HUES6 (cell line): ENCODE measurements around the gene DEFB113.
"Not testable (repeated sequence)": the region's sequence is repeated elsewhere in the genome, so short reads cannot be mapped to it uniquely, and the experiment has no call there.

ENCODE experiments used
- H3K27ac ChIP-seq: 2 replicates; pipeline ENCODE4 v1.7.0; 2013; ENCODE audit warnings: low read depth, mild to moderate bottlenecking, low read length, inconsistent platforms
- H3K27me3 ChIP-seq: 2 replicates; pipeline ENCODE4 v1.6.1; 2013; ENCODE audit warnings: low read length; ENCODE audit not compliant: control insufficient read depth, insufficient read depth
- H3K36me3 ChIP-seq: 2 replicates; pipeline ENCODE4 v1.6.1; 2013; ENCODE audit warnings: low read length; ENCODE audit not compliant: control insufficient read depth, insufficient read depth
- H3K4me1 ChIP-seq: 2 replicates; pipeline ENCODE4 v1.6.1; 2013; ENCODE audit warnings: low read length; ENCODE audit not compliant: control insufficient read depth, insufficient read depth
- H3K4me3 ChIP-seq: 2 replicates; pipeline ENCODE4 v1.5.1; 2013; ENCODE audit warnings: low read depth, low read length
- H3K9ac ChIP-seq: one replicate; pipeline ENCODE4 v1.6.1; 2013; ENCODE audit warnings: mild to moderate bottlenecking, low read length
- H3K9me3 ChIP-seq: 2 replicates; pipeline ENCODE4 v1.6.1; 2013; ENCODE audit warnings: low read depth, low read length; ENCODE audit not compliant: control insufficient read depth, insufficient read depth

Gene DEFB113

GRCh38 chr6:49966823-49967222 lies 2.6 kb downstream of the DEFB113 start:
- Histone ChIP-seq H3K4me3 (no peak overlapping the region), H3K27ac (peak overlapping the region; percentile 85), H3K9ac (no peak overlapping the region), H3K27me3 (no peaks in the 10 kb centered on the region), H3K9me3 (no peaks in the 10 kb centered on the region), H3K4me1 (peaks cover 15% of the 10 kb centered on the region), H3K36me3 (no peaks in the 10 kb centered on the region)

GRCh38 chr6:49966334-49966733 lies 3.1 kb downstream of the DEFB113 start:
- no peaks in the 10 kb centered on the region for H3K36me3 ChIP-seq
- H3K27me3 ChIP-seq, result no peaks in the 10 kb centered on the region
- no peak overlapping the region for H3K4me3 ChIP-seq
- no peak overlapping the region for H3K9ac ChIP-seq
- H3K4me1 ChIP-seq, result peaks cover 15% of the 10 kb centered on the region
- H3K9me3 ChIP-seq, result no peaks in the 10 kb centered on the region
- H3K27ac ChIP-seq, result peak overlapping the region; percentile 85

GRCh38 chr6:49964064-49964463 lies 5.4 kb downstream of the DEFB113 start, which contains the start of gene DEFB114:
Gene DEFB114, minus strand, starts transcription at chr6:49964164. Its CDS starts 59 bp downstream, at chr6:49964105.
- Histone ChIP-seq H3K4me1 (peaks cover 15% of the 10 kb centered on the region), H3K36me3 (no peaks in the 10 kb centered on the region), H3K4me3 (no peak within 1 kb of the TSS), H3K27ac (no peak within 1 kb of the TSS), H3K9ac (no peak within 1 kb of the TSS), H3K9me3 (peaks cover 1% of the 10 kb centered on the region; the same call in 1 of the 2 replicates), H3K27me3 (no peaks in the 10 kb centered on the region)

- no peaks in the 10 kb centered on the region for H3K36me3 ChIP-seq
- no peak overlapping the region for H3K27ac ChIP-seq
- H3K4me1 ChIP-seq, result no peaks in the 10 kb centered on the region
- no peaks in the 10 kb centered on the region for H3K27me3 ChIP-seq
- no peak overlapping the region for H3K9ac ChIP-seq
- H3K9me3 ChIP-seq, result peaks cover 8% of the 10 kb centered on the region
- H3K4me3 ChIP-seq, result no peak overlapping the region
Measured at GRCh38 chr6:49958180-49958579, 11.2 kb downstream of the DEFB113 start.

- Histone ChIP-seq H3K27me3 (no peaks in the 10 kb centered on the region), H3K36me3 (no peaks in the 10 kb centered on the region), H3K4me1 (no peaks in the 10 kb centered on the region), H3K27ac (no peak overlapping the region), H3K4me3 (no peak overlapping the region), H3K9ac (no peak overlapping the region), H3K9me3 (peaks cover 8% of the 10 kb centered on the region)
Measured at GRCh38 chr6:49955847-49956246, 13.6 kb downstream of the DEFB113 start.

GRCh38 chr6:49951926-49952325 lies 17.5 kb downstream of the DEFB113 start:
- H3K27ac ChIP-seq, result no peak overlapping the region
- no peaks in the 10 kb centered on the region for H3K36me3 ChIP-seq
- H3K9ac ChIP-seq, result no peak overlapping the region
- H3K4me3 ChIP-seq, result no peak overlapping the region
- H3K4me1 ChIP-seq, result no peaks in the 10 kb centered on the region
- no peaks in the 10 kb centered on the region for H3K9me3 ChIP-seq
- no peaks in the 10 kb centered on the region for H3K27me3 ChIP-seq

- no peak overlapping the region for H3K4me3 ChIP-seq
- no peaks in the 10 kb centered on the region for H3K27me3 ChIP-seq
- no peaks in the 10 kb centered on the region for H3K4me1 ChIP-seq
- no peak overlapping the region for H3K9ac ChIP-seq
- H3K27ac ChIP-seq, result no peak overlapping the region
- no peaks in the 10 kb centered on the region for H3K9me3 ChIP-seq
- H3K36me3 ChIP-seq, result no peaks in the 10 kb centered on the region
Measured at GRCh38 chr6:49950415-49950751, 19.0 kb downstream of the DEFB113 start.

GRCh38 chr6:49949062-49949461 lies 20.4 kb downstream of the DEFB113 start:
- Histone ChIP-seq H3K9ac (no peak overlapping the region), H3K4me3 (no peak overlapping the region), H3K27me3 (no peaks in the 10 kb centered on the region), H3K27ac (no peak overlapping the region), H3K4me1 (no peaks in the 10 kb centered on the region), H3K9me3 (peaks cover 3% of the 10 kb centered on the region), H3K36me3 (no peaks in the 10 kb centered on the region)

GRCh38 chr6:49946835-49947234 lies 22.6 kb downstream of the DEFB113 start:
- Histone ChIP-seq H3K36me3 (no peaks in the 10 kb centered on the region), H3K9me3 (peaks cover 5% of the 10 kb centered on the region), H3K4me1 (no peaks in the 10 kb centered on the region), H3K27me3 (no peaks in the 10 kb centered on the region), H3K4me3 (no peak overlapping the region), H3K27ac (no peak overlapping the region), H3K9ac (no peak overlapping the region)

GRCh38 chr6:49944068-49944467 lies 25.4 kb downstream of the DEFB113 start:
- not testable (repeated sequence) for H3K27ac ChIP-seq, H3K9me3 ChIP-seq, H3K4me1 ChIP-seq, H3K27me3 ChIP-seq, H3K9ac ChIP-seq, H3K4me3 ChIP-seq, H3K36me3 ChIP-seq

- Histone ChIP-seq H3K36me3 (no peaks in the 10 kb centered on the region), H3K27ac (no peak overlapping the region), H3K9ac (no peak overlapping the region), H3K4me3 (no peak overlapping the region), H3K9me3 (peaks cover 5% of the 10 kb centered on the region), H3K27me3 (no peaks in the 10 kb centered on the region), H3K4me1 (no peaks in the 10 kb centered on the region)
Measured at GRCh38 chr6:49939993-49940498, 29.4 kb downstream of the DEFB113 start.

- H3K4me1 ChIP-seq, result no peaks in the 10 kb centered on the region
- no peak overlapping the region for H3K9ac ChIP-seq
- H3K9me3 ChIP-seq, result no peaks in the 10 kb centered on the region
- no peak overlapping the region for H3K27ac ChIP-seq
- H3K36me3 ChIP-seq, result no peaks in the 10 kb centered on the region
- H3K27me3 ChIP-seq, result no peaks in the 10 kb centered on the region
- no peak overlapping the region for H3K4me3 ChIP-seq
Measured at GRCh38 chr6:49937811-49938210, 31.6 kb downstream of the DEFB113 start.
